PFSK-1 (cell line): Measurements from ENCODE around the gene ZNF628.

Experiments used
- POLR2AphosphoS5 ChIP-seq: IDR thresholded peaks from 2 replicates; pipeline ENCODE4 v1.6.1; 2012; ENCODE audit warnings: low read depth, mild to moderate bottlenecking, control low read depth, low read length, moderate library complexity
- SIN3A ChIP-seq: IDR thresholded peaks from 2 replicates; pipeline ENCODE4 v1.6.1; 2012; ENCODE audit warnings: mild to moderate bottlenecking, low read length, moderate library complexity, borderline replicate concordance; ENCODE audit not compliant: insufficient read depth
- TF ChIP-seq, protein P1 (sequence below), 2 experiments: IDR thresholded peaks; 2 replicates each; pipeline versions ENCODE4 v1.6.1 to v1.8.0; 2011 to 2012; ENCODE audit warnings: low read depth in 2 of 2, low read length in 2 of 2, control low read depth in 1 of 2, inconsistent platforms in 1 of 2, mild to moderate bottlenecking in 1 of 2, moderate library complexity in 1 of 2; ENCODE audit not compliant: insufficient read depth in 1 of 2

DNA sequence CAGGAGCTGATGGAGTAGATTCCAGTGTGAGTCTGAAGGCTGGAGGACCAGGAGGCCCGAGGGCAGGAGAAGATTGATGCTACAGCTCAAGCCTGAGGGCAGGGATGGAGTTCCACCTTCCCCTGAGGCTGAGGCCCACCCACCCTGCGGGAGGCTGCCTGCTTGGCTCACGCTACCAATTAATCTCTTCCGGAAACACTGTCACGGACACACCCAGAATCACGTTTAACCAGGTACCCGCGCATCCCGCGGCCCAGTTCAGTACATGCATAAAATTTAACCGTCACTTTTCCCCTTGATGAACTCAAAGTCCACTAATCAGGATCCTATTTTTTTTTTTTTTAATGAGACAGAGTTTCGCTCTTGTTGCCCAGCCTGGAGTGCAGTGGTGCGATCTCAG lies 5.2 kb upstream of the ZNF628 start:
- TF ChIP-seq POLR2AphosphoS5 (no peak), SIN3A (no peak)
- TF ChIP-seq, protein P1, sequence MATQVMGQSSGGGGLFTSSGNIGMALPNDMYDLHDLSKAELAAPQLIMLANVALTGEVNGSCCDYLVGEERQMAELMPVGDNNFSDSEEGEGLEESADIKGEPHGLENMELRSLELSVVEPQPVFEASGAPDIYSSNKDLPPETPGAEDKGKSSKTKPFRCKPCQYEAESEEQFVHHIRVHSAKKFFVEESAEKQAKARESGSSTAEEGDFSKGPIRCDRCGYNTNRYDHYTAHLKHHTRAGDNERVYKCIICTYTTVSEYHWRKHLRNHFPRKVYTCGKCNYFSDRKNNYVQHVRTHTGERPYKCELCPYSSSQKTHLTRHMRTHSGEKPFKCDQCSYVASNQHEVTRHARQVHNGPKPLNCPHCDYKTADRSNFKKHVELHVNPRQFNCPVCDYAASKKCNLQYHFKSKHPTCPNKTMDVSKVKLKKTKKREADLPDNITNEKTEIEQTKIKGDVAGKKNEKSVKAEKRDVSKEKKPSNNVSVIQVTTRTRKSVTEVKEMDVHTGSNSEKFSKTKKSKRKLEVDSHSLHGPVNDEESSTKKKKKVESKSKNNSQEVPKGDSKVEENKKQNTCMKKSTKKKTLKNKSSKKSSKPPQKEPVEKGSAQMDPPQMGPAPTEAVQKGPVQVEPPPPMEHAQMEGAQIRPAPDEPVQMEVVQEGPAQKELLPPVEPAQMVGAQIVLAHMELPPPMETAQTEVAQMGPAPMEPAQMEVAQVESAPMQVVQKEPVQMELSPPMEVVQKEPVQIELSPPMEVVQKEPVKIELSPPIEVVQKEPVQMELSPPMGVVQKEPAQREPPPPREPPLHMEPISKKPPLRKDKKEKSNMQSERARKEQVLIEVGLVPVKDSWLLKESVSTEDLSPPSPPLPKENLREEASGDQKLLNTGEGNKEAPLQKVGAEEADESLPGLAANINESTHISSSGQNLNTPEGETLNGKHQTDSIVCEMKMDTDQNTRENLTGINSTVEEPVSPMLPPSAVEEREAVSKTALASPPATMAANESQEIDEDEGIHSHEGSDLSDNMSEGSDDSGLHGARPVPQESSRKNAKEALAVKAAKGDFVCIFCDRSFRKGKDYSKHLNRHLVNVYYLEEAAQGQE (IDR thresholded peaks at IDR 0.05; ENCODE audit: insufficient read depth in 1 of 2, low read depth in 2 of 2, low read length in 2 of 2): no peak
